Fibroblast of lung (primary cell): Measurements from ENCODE around the gene RALGPS2. TPM values are rescaled to one million over a fixed set of nuclear protein-coding genes. Genes with fewer than 3 reads are reported as not detected.
"Not testable (repeated sequence)": the region's sequence is repeated elsewhere in the genome, so short reads cannot be mapped to it uniquely, and the experiment has no call there.

ENCODE experiments used
- DNase-seq, 2 donors: peaks; one replicate each; pipeline versions ENCODE4 v3.0.0 to v3.0.0-alpha.2; 2010; ENCODE audit warnings: low read depth in 2 of 2
- H2AFZ ChIP-seq: 2 replicates; pipeline ENCODE4 v1.5.1; 2012; ENCODE audit warnings: low read length, control low read depth, inconsistent platforms
- H3K27ac ChIP-seq: 2 replicates; pipeline ENCODE4 v1.5.1; 2011; ENCODE audit warnings: low read length, control low read depth; ENCODE audit not compliant: insufficient read depth
- H3K27me3 ChIP-seq: 2 replicates; pipeline ENCODE4 v1.5.1; 2011; ENCODE audit warnings: mild to moderate bottlenecking, low read length; ENCODE audit not compliant: control insufficient read depth, insufficient read depth
- H3K36me3 ChIP-seq: 2 replicates; pipeline ENCODE4 v1.5.1; 2011; ENCODE audit warnings: low read length; ENCODE audit not compliant: control insufficient read depth, insufficient read depth
- H3K4me1 ChIP-seq: 2 replicates; pipeline ENCODE4 v1.5.1; 2011; ENCODE audit warnings: low read length; ENCODE audit not compliant: control insufficient read depth, insufficient read depth; ENCODE audit errors: extremely low read depth
- H3K4me2 ChIP-seq: 2 replicates; pipeline ENCODE4 v1.5.1; 2011; ENCODE audit warnings: low read length, control low read depth; ENCODE audit not compliant: insufficient read depth; ENCODE audit errors: extremely low read depth
- H3K4me3 ChIP-seq, 4 experiments: fragments of 200-600 bp in 1 of 4; sonication (generic) in 1 of 4; replicated peaks in 1 of 4; 2 replicates each; pipeline ENCODE4 v1.5.1; 2011 to 2016; ENCODE audit warnings: low read length in 4 of 4, low read depth in 3 of 4, mild to moderate bottlenecking in 3 of 4, control low read depth in 2 of 4, inconsistent platforms in 1 of 4, mixed read lengths in 1 of 4; ENCODE audit not compliant: insufficient read depth in 1 of 4; ENCODE audit errors: control extremely low read depth in 1 of 4
- H3K79me2 ChIP-seq: 2 replicates; pipeline ENCODE4 v1.5.1; 2012; ENCODE audit warnings: mild to moderate bottlenecking, low read length, inconsistent platforms; ENCODE audit not compliant: control insufficient read depth, insufficient read depth
- H3K9ac ChIP-seq: 2 replicates; pipeline ENCODE4 v1.5.1; 2011; ENCODE audit warnings: mild to moderate bottlenecking, low read length, control low read depth; ENCODE audit not compliant: insufficient read depth
- H3K9me3 ChIP-seq: 2 replicates; pipeline ENCODE4 v1.5.1; 2012; ENCODE audit warnings: low read depth, low read length; ENCODE audit not compliant: control insufficient read depth, insufficient read depth
- H4K20me1 ChIP-seq: 2 replicates; pipeline ENCODE4 v1.5.1; 2011; ENCODE audit warnings: low read length; ENCODE audit not compliant: control insufficient read depth, insufficient read depth; ENCODE audit errors: extremely low read depth
- CTCF ChIP-seq, 2 donors: IDR thresholded peaks in 1 of 2; conservative IDR thresholded peaks in 1 of 2; 1 replicate in 1 of 2; 2 replicates in 1 of 2; pipeline ENCODE4 v1.5.1; 2011 to 2012; ENCODE audit warnings: low read length in 2 of 2, control low read depth in 1 of 2, inconsistent platforms in 1 of 2, low read depth in 1 of 2, mild to moderate bottlenecking in 1 of 2
- EZH2 ChIP-seq: IDR thresholded peaks from 2 replicates; pipeline ENCODE4 v1.5.1; 2012; ENCODE audit warnings: low read length, control low read depth, mild to moderate bottlenecking; ENCODE audit errors: missing control alignments
- polyA plus RNA-seq, 2 donors: library from polyadenylated mRNA; depleted of rRNA in 1 of 2; stranded (reverse) in 1 of 2; unstranded in 1 of 2; fragments of >200 nt; gene quantifications; 2 replicates each; pipeline ENCODE4 v1.2.1, GENCODE V29; 2011 to 2012; ENCODE audit warnings: missing spikeins in 1 of 2
- total RNA-seq: library from RNA; depleted of rRNA; stranded (reverse); fragments of >200 nt; gene quantifications from 2 replicates; pipeline ENCODE4 v1.2.1, GENCODE V29; 2014

Gene RALGPS2
- total and polyA plus RNA-seq, 2 donors (not counting 1 experiment from before 2014, with no cell fraction given), result 53.8 to 69.7 TPM

GRCh38 chr1:178946855-178947676 lies 222.0 kb downstream of the RALGPS2 start:
- Histone ChIP-seq H3K79me2 (no peaks in the 10 kb centered on the region), H3K9ac (no peak overlapping the region), H2AFZ (no peak overlapping the region), H3K27ac (no peak overlapping the region), H3K4me2 (no peak overlapping the region), H3K27me3 (peaks cover 3% of the 10 kb centered on the region), H3K36me3 (no peaks in the 10 kb centered on the region), H3K4me3 (no peak overlapping the region), H3K4me1 (no peaks in the 10 kb centered on the region), H3K9me3 (no peaks in the 10 kb centered on the region), H4K20me1 (no peaks in the 10 kb centered on the region)
- no peak for DNase-seq
- TF ChIP-seq CTCF (conservative IDR thresholded peaks at IDR 0.05 in 1 of 2, IDR thresholded peaks at IDR 0.05 in 1 of 2; ENCODE audit: low read depth in 1 of 2, low read length in 2 of 2) (no peak), EZH2 (no peak)

- peaks cover 3% of the 10 kb centered on the region for H3K27me3 ChIP-seq
- no peaks in the 10 kb centered on the region for H3K79me2 ChIP-seq
- H3K4me1 ChIP-seq, result no peaks in the 10 kb centered on the region
- no peak overlapping the region for H3K9ac ChIP-seq
- H2AFZ ChIP-seq, result no peak overlapping the region
- H3K4me2 ChIP-seq, result no peak overlapping the region
- no peak for DNase-seq
- no peaks in the 10 kb centered on the region for H3K36me3 ChIP-seq
- no peak for TF ChIP-seq CTCF (conservative IDR thresholded peaks at IDR 0.05 in 1 of 2, IDR thresholded peaks at IDR 0.05 in 1 of 2; ENCODE audit: low read depth in 1 of 2, low read length in 2 of 2)
- TF ChIP-seq EZH2, result no peak
- no peak overlapping the region for H3K4me3 ChIP-seq
- no peak overlapping the region for H3K27ac ChIP-seq
- H3K9me3 ChIP-seq, result no peaks in the 10 kb centered on the region
- no peaks in the 10 kb centered on the region for H4K20me1 ChIP-seq
These were observed 222.6 kb downstream of the RALGPS2 start for GRCh38 chr1:178947677-178947981.

- no peaks in the 10 kb centered on the region for H3K79me2 ChIP-seq
- no peaks in the 10 kb centered on the region for H3K36me3 ChIP-seq
- no peak overlapping the region for H3K4me2 ChIP-seq
- no peaks in the 10 kb centered on the region for H3K9me3 ChIP-seq
- no peak overlapping the region for H3K9ac ChIP-seq
- TF ChIP-seq CTCF (conservative IDR thresholded peaks at IDR 0.05 in 1 of 2, IDR thresholded peaks at IDR 0.05 in 1 of 2; ENCODE audit: low read depth in 1 of 2, low read length in 2 of 2), result no peak
- TF ChIP-seq EZH2, result no peak
- peaks cover 3% of the 10 kb centered on the region for H3K27me3 ChIP-seq
- H3K27ac ChIP-seq, result no peak overlapping the region
- no peak overlapping the region for H3K4me3 ChIP-seq
- H2AFZ ChIP-seq, result no peak overlapping the region
- no peak for DNase-seq
- H4K20me1 ChIP-seq, result no peaks in the 10 kb centered on the region
- no peaks in the 10 kb centered on the region for H3K4me1 ChIP-seq
These were observed 223.6 kb downstream of the RALGPS2 start for GRCh38 chr1:178948676-178949075.

- not testable (repeated sequence) for H3K4me3 ChIP-seq, H3K36me3 ChIP-seq, H3K27ac ChIP-seq, H4K20me1 ChIP-seq, H3K27me3 ChIP-seq, H3K79me2 ChIP-seq, H3K9me3 ChIP-seq, DNase-seq, H3K4me1 ChIP-seq, H3K9ac ChIP-seq, H3K4me2 ChIP-seq, H2AFZ ChIP-seq
These were observed 224.8 kb downstream of the RALGPS2 start for GRCh38 chr1:178949866-178950265.
